BLaER1 (cell line): Measurements from ENCODE around the gene MLC1.

Source experiments
- H3K27ac ChIP-seq: shearing (Covaris generic); formaldehyde crosslinking; 2 replicates; pipeline ENCODE4 v1.8.1; 2022
- H3K27me3 ChIP-seq: shearing (Covaris generic); formaldehyde crosslinking; 2 replicates; pipeline ENCODE4 v1.8.1; 2022
- H3K36me3 ChIP-seq: shearing (Covaris generic); formaldehyde crosslinking; 2 replicates; pipeline ENCODE4 v1.8.1; 2022
- H3K4me1 ChIP-seq: shearing (Covaris generic); formaldehyde crosslinking; 2 replicates; pipeline ENCODE4 v1.8.1; 2022
- H3K4me2 ChIP-seq: shearing (Covaris generic); formaldehyde crosslinking; 2 replicates; pipeline ENCODE4 v1.8.1; 2022
- H3K4me3 ChIP-seq: shearing (Covaris generic); formaldehyde crosslinking; 2 replicates; pipeline ENCODE4 v1.8.1; 2022
- H3K9ac ChIP-seq: shearing (Covaris generic); formaldehyde crosslinking; 2 replicates; pipeline ENCODE4 v1.8.1; 2022
- H3K9me3 ChIP-seq: shearing (Covaris generic); formaldehyde crosslinking; 2 replicates; pipeline ENCODE4 v1.8.1; 2022
- H4K20me1 ChIP-seq: shearing (Covaris generic); formaldehyde crosslinking; 2 replicates; pipeline ENCODE4 v1.8.1; 2022
- Cebpa-rat ChIP-seq: shearing (Covaris generic); IDR thresholded peaks from 2 replicates; pipeline ENCODE4 v1.8.1; 2022

Gene MLC1

GRCh38 chr22:50017701-50018224 is 67.5 kb downstream of the MLC1 start:
- H3K36me3 ChIP-seq = no peaks in the 10 kb centered on the region
- TF ChIP-seq Cebpa-rat = no peak
- peaks cover 18% of the 10 kb centered on the region; the same call in 1 of the 2 replicates for H4K20me1 ChIP-seq
- peaks cover 12% of the 10 kb centered on the region; the same call in 1 of the 2 replicates for H3K9me3 ChIP-seq
- peaks cover 9% of the 10 kb centered on the region; the same call in 1 of the 2 replicates for H3K4me1 ChIP-seq
- no peak overlapping the region for H3K9ac ChIP-seq
- H3K27ac ChIP-seq = no peak overlapping the region
- H3K4me2 ChIP-seq = no peak overlapping the region
- H3K27me3 ChIP-seq = peaks cover 67% of the 10 kb centered on the region
- H3K4me3 ChIP-seq = no peak overlapping the region

- H3K36me3 ChIP-seq = no peaks in the 10 kb centered on the region
- H3K4me3 ChIP-seq = no peak overlapping the region
- H4K20me1 ChIP-seq = peaks cover 25% of the 10 kb centered on the region; the same call in 1 of the 2 replicates
- H3K4me2 ChIP-seq = no peak overlapping the region
- H3K9me3 ChIP-seq = peaks cover 12% of the 10 kb centered on the region; the same call in 1 of the 2 replicates
- H3K27me3 ChIP-seq = peaks cover 73% of the 10 kb centered on the region
- peaks cover 9% of the 10 kb centered on the region; the same call in 1 of the 2 replicates for H3K4me1 ChIP-seq
- TF ChIP-seq Cebpa-rat = no peak
- H3K27ac ChIP-seq = no peak overlapping the region
- H3K9ac ChIP-seq = no peak overlapping the region
Measured at GRCh38 chr22:50016988-50017700, 68.1 kb downstream of the MLC1 start.

- H3K36me3 ChIP-seq = no peaks in the 10 kb centered on the region
- no peak overlapping the region for H3K27ac ChIP-seq
- peaks cover 80% of the 10 kb centered on the region for H3K27me3 ChIP-seq
- H3K9ac ChIP-seq = no peak overlapping the region
- H3K4me1 ChIP-seq = peaks cover 9% of the 10 kb centered on the region; the same call in 1 of the 2 replicates
- peaks cover 32% of the 10 kb centered on the region; the same call in 1 of the 2 replicates for H4K20me1 ChIP-seq
- H3K4me2 ChIP-seq = no peak overlapping the region
- H3K9me3 ChIP-seq = peaks cover 12% of the 10 kb centered on the region; the same call in 1 of the 2 replicates
- H3K4me3 ChIP-seq = no peak overlapping the region
- no peak for TF ChIP-seq Cebpa-rat
Measured at GRCh38 chr22:50016308-50016987, 68.8 kb downstream of the MLC1 start.

GRCh38 chr22:50015451-50016307 is 69.5 kb downstream of the MLC1 start:
- no peak overlapping the region for H3K4me3 ChIP-seq
- H3K27ac ChIP-seq = no peak overlapping the region
- H3K9ac ChIP-seq = no peak overlapping the region
- H3K27me3 ChIP-seq = peaks cover 88% of the 10 kb centered on the region
- TF ChIP-seq Cebpa-rat = no peak
- no peaks in the 10 kb centered on the region for H3K36me3 ChIP-seq
- peaks cover 32% of the 10 kb centered on the region; the same call in 1 of the 2 replicates for H4K20me1 ChIP-seq
- no peak overlapping the region for H3K4me2 ChIP-seq
- peaks cover 11% of the 10 kb centered on the region; the same call in 1 of the 2 replicates for H3K9me3 ChIP-seq
- peaks cover 9% of the 10 kb centered on the region; the same call in 1 of the 2 replicates for H3K4me1 ChIP-seq

GRCh38 chr22:50014655-50015401 is 70.4 kb downstream of the MLC1 start:
- Histone ChIP-seq H3K9ac (no peak overlapping the region), H3K4me1 (peaks cover 9% of the 10 kb centered on the region; the same call in 1 of the 2 replicates), H3K27ac (no peak overlapping the region), H4K20me1 (peaks cover 32% of the 10 kb centered on the region; the same call in 1 of the 2 replicates), H3K27me3 (peaks cover 96% of the 10 kb centered on the region), H3K36me3 (no peaks in the 10 kb centered on the region), H3K9me3 (peaks cover 5% of the 10 kb centered on the region; the same call in 1 of the 2 replicates), H3K4me2 (peak overlapping the region; percentile 34), H3K4me3 (peak overlapping the region; percentile 22; the same call in 1 of the 2 replicates)
- TF ChIP-seq Cebpa-rat = no peak

- TF ChIP-seq Cebpa-rat = no peak
- H3K4me2 ChIP-seq = no peak overlapping the region
- no peak overlapping the region for H3K9ac ChIP-seq
- H3K36me3 ChIP-seq = no peaks in the 10 kb centered on the region
- H3K4me3 ChIP-seq = no peak overlapping the region
- peaks cover 32% of the 10 kb centered on the region; the same call in 1 of the 2 replicates for H4K20me1 ChIP-seq
- no peak overlapping the region for H3K27ac ChIP-seq
- H3K27me3 ChIP-seq = peaks cover 97% of the 10 kb centered on the region
- peaks cover 9% of the 10 kb centered on the region; the same call in 1 of the 2 replicates for H3K4me1 ChIP-seq
- no peaks in the 10 kb centered on the region for H3K9me3 ChIP-seq
Measured at GRCh38 chr22:50014053-50014501, 71.1 kb downstream of the MLC1 start.

- Histone ChIP-seq H3K36me3 (no peaks in the 10 kb centered on the region), H3K4me1 (peaks cover 9% of the 10 kb centered on the region; the same call in 1 of the 2 replicates), H3K4me2 (no peak within 1 kb of the TSS), H3K9ac (no peak within 1 kb of the TSS), H3K9me3 (no peaks in the 10 kb centered on the region), H3K27me3 (peaks cover 81% of the 10 kb centered on the region), H3K27ac (no peak within 1 kb of the TSS), H4K20me1 (peaks cover 32% of the 10 kb centered on the region; the same call in 1 of the 2 replicates), H3K4me3 (no peak within 1 kb of the TSS)
- no peak for TF ChIP-seq Cebpa-rat
Measured at GRCh38 chr22:50012211-50013181, 72.7 kb downstream of the MLC1 start, which contains the start of gene IL17REL. IL17REL (minus strand) TSS chr22:50012765; CDS start chr22:50012646, 119 bp downstream.
